ENCODE results near the gene NRG2.

DNA sequence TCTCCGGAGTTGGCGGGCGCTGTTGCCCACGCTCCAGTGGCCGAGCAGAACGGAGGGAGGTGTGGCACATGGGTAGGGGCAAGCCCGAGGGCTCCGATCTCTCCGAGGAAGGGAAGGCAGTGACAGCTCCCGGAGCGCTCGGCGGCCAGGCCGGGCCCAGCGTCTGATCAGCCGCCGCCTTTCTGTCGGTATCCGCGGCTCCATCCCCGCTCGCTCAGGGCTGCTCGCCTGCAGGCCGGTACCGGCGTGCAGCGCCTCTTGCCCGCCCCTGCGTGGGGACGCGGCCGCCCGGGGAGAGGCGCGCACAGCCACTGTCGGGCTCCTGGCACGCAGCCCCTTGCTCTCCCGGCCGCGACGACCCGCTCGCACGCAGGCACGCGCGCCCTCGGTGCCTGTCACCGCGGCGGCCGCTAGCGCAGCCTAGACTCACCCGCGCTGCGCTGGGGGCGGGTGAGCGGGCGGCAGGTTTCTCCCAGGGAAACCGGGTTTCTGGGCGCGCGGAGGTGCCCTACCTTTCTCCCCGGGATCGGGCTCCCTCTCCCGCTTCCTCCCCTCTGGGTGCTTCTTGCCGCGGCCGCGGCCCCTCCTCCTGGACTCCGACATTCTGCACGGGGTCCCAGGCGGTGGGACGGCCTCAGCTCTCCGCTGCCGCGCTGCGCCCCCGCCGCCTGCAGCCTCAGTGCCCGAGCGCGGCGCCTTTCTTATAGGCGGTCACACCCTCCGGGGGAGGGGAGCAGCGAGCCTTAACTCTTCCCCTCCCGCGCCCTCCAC, 139.1 kb downstream of the NRG2 start:
- TF ChIP-seq, protein P1, sequence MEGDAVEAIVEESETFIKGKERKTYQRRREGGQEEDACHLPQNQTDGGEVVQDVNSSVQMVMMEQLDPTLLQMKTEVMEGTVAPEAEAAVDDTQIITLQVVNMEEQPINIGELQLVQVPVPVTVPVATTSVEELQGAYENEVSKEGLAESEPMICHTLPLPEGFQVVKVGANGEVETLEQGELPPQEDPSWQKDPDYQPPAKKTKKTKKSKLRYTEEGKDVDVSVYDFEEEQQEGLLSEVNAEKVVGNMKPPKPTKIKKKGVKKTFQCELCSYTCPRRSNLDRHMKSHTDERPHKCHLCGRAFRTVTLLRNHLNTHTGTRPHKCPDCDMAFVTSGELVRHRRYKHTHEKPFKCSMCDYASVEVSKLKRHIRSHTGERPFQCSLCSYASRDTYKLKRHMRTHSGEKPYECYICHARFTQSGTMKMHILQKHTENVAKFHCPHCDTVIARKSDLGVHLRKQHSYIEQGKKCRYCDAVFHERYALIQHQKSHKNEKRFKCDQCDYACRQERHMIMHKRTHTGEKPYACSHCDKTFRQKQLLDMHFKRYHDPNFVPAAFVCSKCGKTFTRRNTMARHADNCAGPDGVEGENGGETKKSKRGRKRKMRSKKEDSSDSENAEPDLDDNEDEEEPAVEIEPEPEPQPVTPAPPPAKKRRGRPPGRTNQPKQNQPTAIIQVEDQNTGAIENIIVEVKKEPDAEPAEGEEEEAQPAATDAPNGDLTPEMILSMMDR (conservative IDR thresholded peaks at IDR 0.05; ENCODE audit: low read depth in 2 of 2), result no peak
- TF ChIP-seq EZH2 (IDR thresholded peaks at IDR 0.05; ENCODE audit: low read depth, unreplicated experiment), result no peak
- no peak for TF ChIP-seq STAT1 (IDR thresholded peaks at IDR 0.05; ENCODE audit: unreplicated experiment)
- no peak for TF ChIP-seq POLR2AphosphoS5 (IDR thresholded peaks at IDR 0.05; ENCODE audit: low read depth)
- no peak for TF ChIP-seq ZNF114 (CRISPR knock-in tag; IDR thresholded peaks at IDR 0.05)
- TF ChIP-seq, protein P2, sequence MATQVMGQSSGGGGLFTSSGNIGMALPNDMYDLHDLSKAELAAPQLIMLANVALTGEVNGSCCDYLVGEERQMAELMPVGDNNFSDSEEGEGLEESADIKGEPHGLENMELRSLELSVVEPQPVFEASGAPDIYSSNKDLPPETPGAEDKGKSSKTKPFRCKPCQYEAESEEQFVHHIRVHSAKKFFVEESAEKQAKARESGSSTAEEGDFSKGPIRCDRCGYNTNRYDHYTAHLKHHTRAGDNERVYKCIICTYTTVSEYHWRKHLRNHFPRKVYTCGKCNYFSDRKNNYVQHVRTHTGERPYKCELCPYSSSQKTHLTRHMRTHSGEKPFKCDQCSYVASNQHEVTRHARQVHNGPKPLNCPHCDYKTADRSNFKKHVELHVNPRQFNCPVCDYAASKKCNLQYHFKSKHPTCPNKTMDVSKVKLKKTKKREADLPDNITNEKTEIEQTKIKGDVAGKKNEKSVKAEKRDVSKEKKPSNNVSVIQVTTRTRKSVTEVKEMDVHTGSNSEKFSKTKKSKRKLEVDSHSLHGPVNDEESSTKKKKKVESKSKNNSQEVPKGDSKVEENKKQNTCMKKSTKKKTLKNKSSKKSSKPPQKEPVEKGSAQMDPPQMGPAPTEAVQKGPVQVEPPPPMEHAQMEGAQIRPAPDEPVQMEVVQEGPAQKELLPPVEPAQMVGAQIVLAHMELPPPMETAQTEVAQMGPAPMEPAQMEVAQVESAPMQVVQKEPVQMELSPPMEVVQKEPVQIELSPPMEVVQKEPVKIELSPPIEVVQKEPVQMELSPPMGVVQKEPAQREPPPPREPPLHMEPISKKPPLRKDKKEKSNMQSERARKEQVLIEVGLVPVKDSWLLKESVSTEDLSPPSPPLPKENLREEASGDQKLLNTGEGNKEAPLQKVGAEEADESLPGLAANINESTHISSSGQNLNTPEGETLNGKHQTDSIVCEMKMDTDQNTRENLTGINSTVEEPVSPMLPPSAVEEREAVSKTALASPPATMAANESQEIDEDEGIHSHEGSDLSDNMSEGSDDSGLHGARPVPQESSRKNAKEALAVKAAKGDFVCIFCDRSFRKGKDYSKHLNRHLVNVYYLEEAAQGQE (IDR thresholded peaks at IDR 0.05; ENCODE audit: unreplicated experiment), result no peak
- TF ChIP-seq NANOG (IDR thresholded peaks at IDR 0.05; ENCODE audit: borderline replicate concordance), result no peak
- TF ChIP-seq CREB1 (CRISPR knock-in tag; IDR thresholded peaks at IDR 0.05; ENCODE audit: low read depth), result no peak
- TF ChIP-seq EZH2phosphoT487 (IDR thresholded peaks at IDR 0.05; ENCODE audit: unreplicated experiment), result no peak
- no peak for TF ChIP-seq JUNB (IDR thresholded peaks at IDR 0.05; ENCODE audit: unreplicated experiment)
- TF ChIP-seq, protein P3, sequence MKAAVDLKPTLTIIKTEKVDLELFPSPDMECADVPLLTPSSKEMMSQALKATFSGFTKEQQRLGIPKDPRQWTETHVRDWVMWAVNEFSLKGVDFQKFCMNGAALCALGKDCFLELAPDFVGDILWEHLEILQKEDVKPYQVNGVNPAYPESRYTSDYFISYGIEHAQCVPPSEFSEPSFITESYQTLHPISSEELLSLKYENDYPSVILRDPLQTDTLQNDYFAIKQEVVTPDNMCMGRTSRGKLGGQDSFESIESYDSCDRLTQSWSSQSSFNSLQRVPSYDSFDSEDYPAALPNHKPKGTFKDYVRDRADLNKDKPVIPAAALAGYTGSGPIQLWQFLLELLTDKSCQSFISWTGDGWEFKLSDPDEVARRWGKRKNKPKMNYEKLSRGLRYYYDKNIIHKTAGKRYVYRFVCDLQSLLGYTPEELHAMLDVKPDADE (IDR thresholded peaks at IDR 0.05), result no peak

All from GM23338 (cell line).